Measurements from ENCODE around the gene FBXO36.
A peak's percentile ranks its signal among the peaks of the same experiment; 100 is the strongest.

FBXO36 gene

DNA sequence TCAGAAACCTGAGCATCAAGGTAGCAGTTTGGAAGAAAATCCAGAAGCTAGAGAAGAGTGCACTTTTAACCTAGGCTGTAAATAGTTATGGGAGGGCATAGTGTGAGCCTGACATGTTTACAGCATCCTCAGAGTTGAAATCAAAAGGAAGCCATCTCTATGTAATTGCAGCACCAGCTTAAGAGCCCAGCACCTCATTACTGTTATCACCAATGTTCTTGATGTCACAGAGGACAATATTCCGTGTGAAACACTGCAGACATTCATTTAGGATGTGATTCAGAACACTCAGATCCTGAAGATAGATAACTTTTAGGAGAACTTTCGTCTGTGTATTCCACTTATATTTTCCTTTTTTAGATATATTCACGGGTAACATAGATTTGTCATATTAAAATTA is 48.1 kb downstream of the FBXO36 start:
- no peak for DNase-seq

DNA sequence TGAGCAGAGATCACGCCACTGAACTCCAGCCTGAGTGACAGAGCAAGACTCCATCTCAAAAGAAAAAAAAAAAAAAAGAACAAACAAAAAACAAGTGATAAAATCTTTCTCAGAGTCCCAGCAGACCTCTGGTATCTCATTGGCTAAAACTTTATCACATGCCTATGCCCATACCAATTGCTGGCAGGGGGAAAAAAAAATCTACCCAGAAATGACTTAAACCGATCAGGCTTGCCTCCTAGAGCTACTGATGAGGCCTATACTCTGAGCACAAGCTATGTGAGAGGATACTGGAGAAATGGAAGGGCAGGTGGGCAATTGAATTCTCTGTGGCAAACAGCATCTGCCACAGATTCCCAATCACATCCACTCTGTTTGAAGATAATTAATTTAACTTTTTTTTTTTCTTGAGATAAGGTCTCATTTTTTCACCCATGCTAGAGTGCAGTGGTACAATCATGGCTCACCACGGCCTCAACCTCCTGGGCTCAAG is 49.0 kb downstream of the FBXO36 start:
- no peak for DNase-seq

DNA sequence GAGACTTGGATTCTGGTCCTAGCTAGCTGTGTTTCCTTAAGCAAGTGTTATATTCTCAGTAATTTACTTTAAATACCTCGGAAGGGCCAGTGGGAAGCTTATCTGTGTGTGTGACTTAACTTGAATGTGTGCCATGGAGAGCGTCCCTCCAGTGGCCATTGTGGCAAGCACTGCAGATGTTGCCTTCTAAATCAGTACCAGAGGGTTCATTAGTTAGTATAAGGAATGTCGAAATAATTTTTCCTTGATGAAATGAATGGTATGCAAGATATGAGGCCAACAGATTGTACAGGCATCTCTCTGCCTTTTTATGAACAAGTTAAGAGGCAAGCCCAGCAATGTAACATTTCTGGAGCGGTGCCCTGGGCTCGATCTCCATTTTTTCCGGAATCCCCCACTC is 52.0 kb downstream of the FBXO36 start:
- DNase-seq = peak; percentile 85

DNA sequence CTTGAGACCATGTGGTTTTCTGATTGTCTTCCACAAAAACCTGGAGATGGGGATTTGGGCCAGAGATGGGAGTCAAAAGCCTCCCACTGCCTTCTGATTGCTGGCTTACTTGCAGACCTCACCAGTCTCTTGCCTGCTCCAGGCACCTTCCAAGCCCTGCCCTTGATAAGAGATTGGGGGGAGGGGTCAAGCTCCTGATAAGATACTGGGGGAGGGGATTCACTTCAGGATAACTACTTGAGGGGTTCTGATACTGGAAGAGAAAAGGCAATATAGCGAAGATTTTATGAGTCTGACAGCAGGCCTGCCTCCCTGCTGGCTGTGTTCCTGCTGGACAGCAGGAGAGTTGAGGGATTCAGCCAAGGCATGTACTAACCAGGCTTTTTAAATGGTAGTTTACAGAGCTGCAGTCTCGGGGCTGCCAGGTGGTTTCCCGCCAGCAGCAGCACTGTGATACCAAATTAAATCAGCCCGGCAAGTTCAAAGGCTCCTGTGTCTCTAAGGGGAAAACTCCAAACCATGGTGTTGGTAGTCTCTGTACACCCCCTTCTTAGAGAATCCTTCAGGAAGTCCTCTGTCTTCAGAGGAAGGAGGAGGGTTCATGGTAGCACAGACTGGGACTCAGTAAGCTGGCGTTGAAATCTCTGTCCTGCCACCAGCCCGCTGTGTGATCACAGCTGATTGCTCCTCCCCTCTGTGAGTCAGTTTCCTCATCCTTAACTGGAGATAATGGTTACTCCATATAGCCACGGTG is 58.3 kb downstream of the FBXO36 start:
- peak; percentile 21 for DNase-seq

DNA sequence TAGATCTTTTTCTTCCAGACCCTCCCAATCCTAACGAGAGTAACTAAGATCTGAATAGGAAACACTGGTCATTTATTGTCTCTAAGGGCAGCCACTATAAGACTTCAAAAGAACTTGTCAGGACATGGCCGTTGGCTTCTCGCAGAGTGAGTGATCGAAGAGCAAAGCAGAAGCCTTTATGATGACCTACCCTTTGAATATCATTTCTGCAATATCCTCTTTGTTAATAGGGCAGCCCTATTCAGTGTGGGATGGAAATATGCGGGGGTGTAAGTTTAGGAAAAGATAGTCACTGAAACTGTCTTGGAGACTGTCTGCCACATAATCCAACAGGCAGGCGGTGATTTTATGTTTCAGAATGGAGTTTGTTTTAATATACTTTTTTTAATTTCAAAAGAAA is 70.9 kb downstream of the FBXO36 start:
- DNase-seq = no peak

DNA sequence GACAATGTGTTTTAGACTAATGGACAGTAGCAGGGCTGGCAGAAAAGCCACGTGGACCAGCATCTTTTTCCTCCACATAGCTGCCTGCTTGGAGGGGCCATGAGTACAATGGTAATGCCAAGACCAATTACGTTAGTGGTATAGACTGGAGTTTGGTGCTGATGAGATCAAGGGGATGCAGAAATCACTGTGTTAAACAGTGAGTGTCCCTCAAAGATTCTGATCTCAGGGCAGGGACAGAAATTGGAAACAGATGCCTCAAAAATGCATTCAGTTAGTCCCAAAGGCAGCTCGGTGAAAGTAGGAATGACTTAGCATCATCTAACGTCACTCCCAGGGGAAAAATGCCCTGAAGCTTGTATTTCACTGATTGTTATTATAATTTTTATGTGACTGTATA is 74.0 kb downstream of the FBXO36 start:
- peak; percentile 86 for DNase-seq

DNA sequence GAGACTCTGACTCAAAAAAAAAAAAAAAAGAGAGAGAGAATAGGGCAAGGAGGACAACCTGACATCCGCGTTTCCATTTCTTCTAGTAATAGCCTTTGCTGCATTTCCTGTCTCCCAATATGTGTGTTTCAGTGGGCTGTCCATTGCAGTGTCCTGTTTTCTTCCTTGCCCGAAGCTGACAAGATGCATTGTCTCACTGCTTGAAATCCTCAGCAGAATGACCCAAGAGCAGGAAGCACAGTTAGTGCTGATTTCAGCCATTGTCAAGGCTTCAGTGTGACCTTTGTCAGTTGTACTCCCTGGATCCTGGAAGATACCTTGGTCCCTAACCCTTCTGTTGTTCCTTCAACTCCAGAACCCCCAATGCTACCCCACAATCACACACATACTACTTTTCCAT is 75.3 kb downstream of the FBXO36 start:
- no peak for DNase-seq

DNA sequence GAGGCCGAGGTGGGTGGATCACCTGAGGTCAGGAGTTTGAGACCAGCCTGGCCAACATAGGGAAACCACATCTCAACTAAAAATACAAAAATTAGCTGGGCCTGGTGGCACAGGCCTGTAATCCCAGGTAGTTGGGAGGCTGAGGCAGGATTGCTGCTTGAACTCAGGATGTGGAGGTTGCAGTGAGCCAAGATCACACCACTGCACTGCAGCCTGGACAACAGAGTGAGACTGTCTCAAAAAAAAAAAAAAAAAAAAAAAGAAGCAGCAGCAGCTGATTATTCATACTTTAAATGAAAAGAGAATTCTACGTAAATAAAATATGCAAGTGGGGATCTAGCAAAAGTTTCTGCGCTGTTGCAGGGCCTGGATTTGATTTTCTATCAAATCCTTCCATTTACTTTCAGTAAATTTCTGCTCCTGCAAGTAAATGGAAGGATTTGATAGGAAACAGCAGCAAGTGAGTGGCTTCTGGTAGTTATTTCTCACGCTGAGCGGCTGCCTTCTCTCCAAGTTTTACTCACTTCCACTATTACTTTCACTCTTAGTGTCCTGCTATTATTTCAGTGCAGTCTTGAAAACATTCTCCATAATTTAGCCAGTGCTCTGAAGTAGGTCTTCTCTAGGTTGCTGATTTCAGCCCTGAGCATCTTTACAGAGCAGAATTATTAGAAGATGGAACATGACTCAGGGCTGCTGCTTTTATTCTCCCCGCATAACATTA is 78.0 kb downstream of the FBXO36 start:
- peak; percentile 3 for DNase-seq

DNA sequence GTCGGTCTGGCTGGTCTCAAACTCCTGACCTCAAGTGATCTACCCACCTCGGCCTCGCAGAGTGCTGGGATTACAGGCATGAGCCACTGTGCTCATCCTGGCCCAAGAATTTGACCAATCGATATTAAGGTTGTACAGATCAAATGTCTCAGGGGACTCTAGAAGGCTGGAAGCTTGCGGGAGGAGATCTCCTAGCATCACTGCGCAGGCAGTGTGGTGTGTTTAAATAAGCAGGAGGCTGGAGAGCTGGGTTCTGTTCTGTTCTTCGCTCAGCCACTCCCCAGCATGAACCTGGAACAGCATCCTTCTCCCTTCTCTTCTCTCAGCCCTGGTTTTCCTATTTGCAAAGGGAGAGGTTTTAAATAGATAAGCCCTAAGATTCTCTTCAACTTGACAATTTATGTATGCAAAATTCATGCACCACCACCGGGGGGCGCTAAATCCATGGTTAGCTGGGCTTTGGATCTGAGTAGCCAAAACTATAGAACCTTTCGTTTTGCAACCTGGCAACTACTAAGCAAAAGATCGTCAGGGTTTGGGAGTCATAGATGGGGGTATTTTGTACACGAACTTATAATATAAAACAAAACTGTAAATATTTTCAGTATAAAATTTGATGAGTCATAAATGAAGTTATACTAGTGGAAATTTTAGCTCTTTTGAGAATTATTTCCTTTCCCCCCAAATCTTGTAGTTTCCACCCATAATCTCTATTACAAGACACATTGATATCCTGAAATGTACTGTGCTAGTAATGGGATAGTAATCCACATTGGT is 85.8 kb downstream of the FBXO36 start:
- peak; percentile 60 for DNase-seq

DNA sequence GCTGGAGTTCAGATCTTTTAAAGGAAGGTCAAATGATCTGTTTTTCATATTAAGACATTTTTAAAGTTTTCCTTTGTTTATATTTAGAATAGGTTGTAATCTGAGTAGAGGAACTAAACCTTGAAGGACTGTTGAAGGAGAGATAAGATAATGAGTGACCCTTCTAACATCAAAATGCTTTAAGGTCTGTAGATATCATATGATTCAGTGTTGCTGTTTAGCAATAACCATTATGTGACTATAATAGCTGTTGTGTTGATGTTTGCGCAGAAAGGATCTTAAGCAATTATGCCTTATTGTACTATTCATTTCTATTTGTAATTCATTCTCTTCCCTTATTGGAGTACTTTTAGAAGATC is 86.4 kb downstream of the FBXO36 start:
- no peak for DNase-seq

DNA sequence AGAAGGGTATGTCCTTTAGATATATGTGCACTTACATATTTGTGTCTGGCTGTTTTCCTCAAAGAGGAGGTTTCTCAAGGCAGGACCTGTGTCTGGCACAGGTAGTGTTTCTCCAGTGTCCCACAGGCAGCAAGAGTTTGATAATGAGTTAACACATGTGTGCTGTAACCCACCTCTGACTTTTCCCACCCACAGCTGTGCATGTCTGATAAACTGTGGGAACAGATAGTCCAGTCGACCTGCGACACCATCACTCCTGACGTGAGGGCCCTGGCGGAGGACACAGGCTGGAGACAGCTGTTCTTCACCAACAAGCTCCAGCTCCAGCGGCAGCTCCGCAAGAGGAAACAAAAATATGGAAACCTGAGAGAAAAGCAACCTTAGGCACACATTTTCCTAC is 88.2 kb downstream of the FBXO36 start:
- no peak for DNase-seq

DNA sequence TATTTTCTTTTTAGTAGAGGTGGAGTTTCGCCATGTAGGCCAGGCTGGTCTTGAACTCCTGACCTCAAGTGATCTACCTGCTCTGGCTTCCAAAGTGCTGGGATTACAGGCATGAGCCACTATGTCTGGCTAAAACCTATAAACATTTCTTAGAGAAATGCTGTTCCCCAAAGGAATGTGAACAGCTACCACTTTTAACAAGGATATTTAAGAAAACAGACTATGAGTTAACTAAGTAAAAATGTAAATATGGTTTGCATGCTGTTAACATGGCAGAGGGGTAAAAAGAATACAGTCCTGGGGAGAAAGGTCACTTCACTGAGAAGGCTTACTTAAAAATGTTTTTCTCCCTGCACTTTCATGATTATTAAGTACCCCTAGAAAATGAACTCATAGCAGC is 89.3 kb downstream of the FBXO36 start:
- peak; percentile 76 for DNase-seq

DNA sequence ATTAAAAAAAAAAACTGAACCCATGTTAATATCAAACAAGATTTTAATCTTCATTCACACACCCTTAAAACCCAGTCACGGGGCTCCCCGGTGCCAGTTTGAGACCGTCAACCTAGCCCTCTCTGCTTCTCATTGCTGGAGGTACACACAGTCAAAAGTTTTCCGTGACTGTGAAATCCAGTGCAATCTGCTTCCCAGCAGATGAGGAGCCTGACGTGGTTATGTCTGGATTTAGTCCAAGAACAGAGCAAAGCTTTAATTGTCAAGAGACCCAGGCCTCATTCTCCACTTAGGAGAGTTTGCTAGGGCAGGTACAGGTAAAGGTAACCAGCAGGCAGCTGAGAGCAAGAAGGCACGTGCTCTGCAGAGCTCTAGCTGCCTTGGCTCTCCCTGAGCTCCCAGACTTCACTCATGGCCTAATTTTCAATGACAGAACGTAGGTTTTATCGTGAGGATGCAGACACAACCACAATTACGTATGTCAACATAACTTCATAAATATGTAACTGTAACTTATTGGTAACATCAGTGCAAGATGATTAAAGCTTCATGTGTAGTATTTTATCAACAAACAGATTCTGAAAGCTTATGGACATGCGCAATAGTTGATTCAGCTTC is 90.1 kb downstream of the FBXO36 start:
- peak; percentile 42 for DNase-seq

DNA sequence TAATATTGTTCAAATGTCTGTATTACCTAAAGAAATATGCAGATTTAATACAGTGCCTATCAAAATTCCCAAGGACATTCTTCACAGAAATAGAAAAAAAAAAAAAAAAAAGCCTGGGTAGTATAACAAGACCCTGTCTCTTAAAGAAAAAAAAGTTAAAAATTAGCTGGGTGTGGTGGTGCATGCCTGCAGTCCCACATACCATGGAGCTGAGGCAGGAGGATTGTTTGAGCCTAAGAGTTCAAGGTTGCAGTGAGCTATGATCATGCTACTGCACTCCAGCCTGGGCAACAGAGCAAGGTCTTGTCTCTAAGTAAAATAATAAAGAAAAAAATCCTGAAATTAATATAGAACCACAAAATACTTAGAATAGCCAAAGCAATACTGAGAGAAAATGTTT is 94.5 kb downstream of the FBXO36 start:
- no peak for DNase-seq

DNA sequence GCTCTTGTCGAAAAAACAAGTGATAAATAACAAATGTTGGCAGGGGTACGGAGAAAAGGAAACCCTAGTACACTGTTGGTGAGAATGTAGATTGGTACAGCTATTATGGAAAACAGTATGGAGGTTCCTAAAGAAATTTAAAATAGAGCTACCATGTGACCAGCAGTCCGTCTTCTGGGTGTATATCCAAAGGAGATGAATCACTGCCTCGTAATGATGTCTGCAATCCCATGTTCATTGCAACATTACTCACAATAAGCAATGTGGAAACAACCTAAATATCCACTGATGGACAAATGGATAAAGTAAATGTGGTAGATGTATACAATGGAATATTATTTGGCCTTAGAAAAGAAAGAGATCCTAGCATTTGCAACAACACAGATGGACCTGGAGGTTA is 95.8 kb downstream of the FBXO36 start:
- peak; percentile 36 for DNase-seq

DNA sequence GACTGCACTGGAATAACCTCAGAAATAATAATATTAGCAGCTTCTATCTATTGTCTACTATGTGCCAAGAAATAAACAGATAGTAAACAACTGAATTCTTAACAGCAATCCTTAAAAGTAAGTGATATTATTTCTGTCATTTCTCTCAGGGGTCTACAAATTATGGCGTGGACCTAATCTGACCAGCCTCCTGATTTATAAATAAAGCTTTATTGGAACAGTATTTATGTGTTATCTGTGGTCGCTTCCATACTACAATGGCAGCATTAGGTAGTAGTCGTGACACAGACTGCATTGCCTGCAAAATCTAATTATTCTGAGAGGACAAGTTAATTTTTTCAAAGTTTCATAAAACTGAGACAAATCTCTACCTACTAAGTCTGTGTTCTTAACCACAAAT is 97.4 kb downstream of the FBXO36 start:
- DNase-seq = no peak

DNA sequence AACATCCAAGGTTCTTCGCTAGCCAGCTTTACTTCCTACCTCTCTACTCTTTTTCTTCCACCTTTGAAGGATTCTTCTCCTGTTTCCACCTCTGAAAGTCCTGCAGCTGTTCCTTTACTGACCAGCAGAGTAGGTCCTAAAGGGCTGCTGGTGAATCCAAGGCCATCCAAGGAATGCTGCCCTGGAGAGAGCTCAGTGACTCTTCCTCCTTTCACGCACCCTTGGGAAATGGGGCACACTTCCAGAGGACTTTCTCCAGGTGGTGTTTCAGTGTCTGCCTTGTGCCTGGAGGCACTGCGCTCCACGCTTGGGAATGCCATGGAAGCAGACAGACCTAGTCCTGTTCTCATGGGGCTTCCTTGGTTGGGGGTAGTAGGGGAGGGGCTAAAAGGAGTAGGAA is 101.0 kb downstream of the FBXO36 start:
- DNase-seq = no peak

DNA sequence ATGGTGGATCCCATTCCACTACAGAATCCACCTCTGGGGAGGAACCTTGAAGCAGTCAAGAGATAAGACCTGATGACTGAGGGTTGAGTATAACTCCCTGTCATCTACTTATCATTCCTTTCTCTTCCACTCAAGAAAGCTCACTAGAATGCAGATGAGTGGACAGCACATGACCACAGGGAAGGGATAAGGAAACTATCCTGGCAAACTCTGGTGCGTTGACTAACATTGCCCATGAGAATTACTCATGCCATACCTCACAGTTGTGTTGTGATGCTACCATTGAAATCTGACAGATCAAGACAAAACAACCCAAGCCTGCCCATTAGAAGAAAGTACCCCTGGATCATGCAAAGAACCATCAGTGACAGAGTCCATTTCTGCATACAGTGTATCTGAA is 119.9 kb downstream of the FBXO36 start:
- no peak for DNase-seq

DNA sequence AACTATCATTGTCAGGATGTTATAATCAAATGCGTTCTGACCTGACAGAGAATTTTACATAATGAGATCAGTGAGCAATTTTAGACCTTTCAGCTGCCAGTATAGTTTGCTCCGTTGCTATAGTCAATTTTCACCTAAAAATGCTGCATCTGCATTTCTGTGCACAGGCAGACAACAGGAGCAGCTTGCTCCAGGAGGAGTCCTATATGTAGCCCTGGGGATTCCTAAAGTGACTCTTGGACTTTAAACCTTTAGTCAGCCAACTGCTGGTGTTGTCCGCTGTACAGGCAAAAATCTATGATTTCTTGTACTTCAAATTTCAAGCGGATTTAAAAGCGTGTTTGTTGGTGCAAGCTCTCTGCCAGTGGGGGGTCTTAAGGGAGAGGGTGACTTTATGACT is 120.7 kb downstream of the FBXO36 start:
- no peak for DNase-seq

DNA sequence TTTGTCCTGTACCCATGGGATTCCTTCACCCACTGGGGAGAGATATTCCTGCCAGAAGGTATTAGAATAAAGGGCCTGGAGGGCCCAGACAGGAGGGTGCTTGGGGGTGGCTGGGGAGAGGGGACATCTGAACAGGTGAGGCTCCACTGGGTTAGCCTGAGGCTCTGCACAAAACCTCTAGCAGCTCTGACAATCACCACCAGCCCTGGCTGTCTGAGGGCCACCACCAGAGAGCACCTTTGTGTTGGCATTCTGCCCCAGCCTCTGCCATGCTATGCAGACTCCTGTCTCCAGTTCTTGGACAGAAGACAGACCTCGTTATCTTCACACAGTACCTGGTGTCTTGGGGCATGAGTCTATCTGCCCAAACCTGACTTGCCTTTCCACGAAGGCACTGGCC is 121.2 kb downstream of the FBXO36 start:
- no peak for DNase-seq

DNA sequence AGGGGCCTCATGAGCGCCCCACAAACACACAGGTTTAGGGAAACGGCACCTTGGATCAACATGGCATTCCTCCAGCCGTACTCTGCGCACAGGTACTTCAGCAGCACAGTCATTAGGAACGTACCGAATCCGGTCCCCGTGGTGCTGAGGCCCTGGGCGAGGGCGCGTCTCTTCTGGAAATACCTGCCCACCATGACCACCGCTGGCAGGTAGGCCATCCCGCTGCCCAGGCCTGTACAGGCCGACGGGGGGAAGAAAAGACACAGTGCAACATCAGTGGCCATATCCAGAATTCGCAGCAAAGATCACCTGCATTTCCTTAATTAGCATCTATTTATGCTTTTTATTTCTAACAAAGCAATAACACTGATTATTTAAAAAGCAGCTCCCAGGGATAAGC is 124.2 kb downstream of the FBXO36 start:
- no peak for DNase-seq

DNA sequence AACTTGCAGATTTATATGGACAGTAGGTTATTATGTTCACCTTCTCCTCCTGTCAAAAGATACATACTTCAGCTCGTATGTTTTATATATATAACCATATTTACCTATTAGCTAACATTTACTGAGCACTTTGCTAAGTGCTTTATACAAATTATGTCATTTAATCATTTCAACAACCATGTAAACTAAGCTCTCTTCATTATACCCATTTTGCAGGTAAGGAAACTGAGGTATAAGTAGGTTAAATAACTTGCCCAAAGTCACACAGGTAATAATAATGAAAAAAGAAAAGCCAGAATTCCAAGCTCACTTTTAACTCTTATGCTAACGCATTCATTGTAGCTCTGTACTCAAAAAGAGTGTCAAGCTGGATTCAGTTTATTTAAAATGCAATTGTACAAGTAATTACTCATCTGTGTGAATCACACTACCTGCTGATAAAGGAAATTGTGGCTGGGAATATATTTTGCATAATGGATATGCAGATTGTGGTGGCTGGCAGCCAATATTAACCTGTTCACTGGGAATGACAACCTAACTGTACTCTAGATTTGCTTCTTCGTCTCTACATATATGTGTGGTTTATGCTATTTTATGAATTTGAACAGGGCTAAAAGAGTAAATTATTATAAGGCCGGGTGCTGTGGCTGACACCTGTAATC is 125.8 kb downstream of the FBXO36 start:
- DNase-seq = no peak

DNA sequence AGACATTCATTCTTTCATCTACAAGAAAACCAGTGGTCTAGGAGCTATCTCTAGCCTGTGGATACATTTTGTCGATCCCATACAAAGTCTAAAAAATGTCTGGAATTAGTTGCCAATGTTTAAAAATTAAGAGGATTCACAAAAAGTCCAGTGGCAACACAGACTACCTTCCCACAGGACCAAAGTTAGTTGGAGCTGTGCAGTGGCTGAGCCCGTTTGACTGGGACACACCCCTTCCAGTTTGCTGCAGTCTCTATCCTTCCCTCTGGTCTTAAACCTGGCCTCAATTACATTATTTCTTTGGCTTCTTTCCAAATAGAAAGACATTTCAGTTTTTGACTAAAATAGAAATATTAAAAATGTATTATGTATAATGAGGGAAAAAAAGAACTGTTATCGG is 127.8 kb downstream of the FBXO36 start:
- DNase-seq = no peak

All from fibroblast of skin of scalp (primary cell).